H9 (cell line): ENCODE measurements around the gene PIRT. TPM values are rescaled to one million over a fixed set of nuclear protein-coding genes. Genes with fewer than 3 reads are reported as not detected.

Source experiments
- DNase-seq: peaks from one replicate; pipeline ENCODE4 v3.0.0-alpha.2; 2017
- H2AFZ ChIP-seq: one replicate; pipeline ENCODE4 v1.6.1; 2013; ENCODE audit warnings: mild to moderate bottlenecking, low read length, control low read depth, moderate library complexity
- H2AK5ac ChIP-seq: 2 replicates; pipeline ENCODE4 v1.6.1; 2013; ENCODE audit warnings: low read length, control low read depth, mixed read lengths; ENCODE audit not compliant: insufficient read length
- H2BK120ac ChIP-seq: one replicate; pipeline ENCODE4 v1.6.1; 2013; ENCODE audit warnings: low read depth, mild to moderate bottlenecking, low read length, control low read depth, inconsistent platforms; ENCODE audit not compliant: poor library complexity, severe bottlenecking
- H2BK12ac ChIP-seq: 2 replicates; pipeline ENCODE4 v1.6.1; 2013; ENCODE audit warnings: low read length, control low read depth, mixed read lengths, low read depth; ENCODE audit not compliant: insufficient read length
- H2BK15ac ChIP-seq: 2 replicates; pipeline ENCODE4 v1.6.1; 2013; ENCODE audit warnings: low read depth, low read length, control low read depth
- H2BK20ac ChIP-seq: one replicate; pipeline ENCODE4 v1.6.1; 2013; ENCODE audit warnings: low read depth, mild to moderate bottlenecking, low read length, control low read depth, inconsistent platforms; ENCODE audit not compliant: poor library complexity, severe bottlenecking
- H2BK5ac ChIP-seq: 2 replicates; pipeline ENCODE4 v1.6.1; 2013; ENCODE audit warnings: low read length, control low read depth, mixed read lengths; ENCODE audit not compliant: insufficient read length
- H3K14ac ChIP-seq: 2 replicates; pipeline ENCODE4 v1.6.1; 2013; ENCODE audit warnings: low read length, control low read depth; ENCODE audit not compliant: insufficient read depth
- H3K18ac ChIP-seq: 2 replicates; pipeline ENCODE4 v1.6.1; 2013; ENCODE audit warnings: low read depth, mild to moderate bottlenecking, mixed read lengths, low read length, control low read depth; ENCODE audit not compliant: insufficient read length
- H3K23ac ChIP-seq: 2 replicates; pipeline ENCODE4 v1.6.1; 2013; ENCODE audit warnings: low read length, control low read depth, mixed read lengths, low read depth; ENCODE audit not compliant: insufficient read length
- H3K23me2 ChIP-seq: 2 replicates; pipeline ENCODE4 v1.6.1; 2013; ENCODE audit warnings: low read depth, mild to moderate bottlenecking, mixed read lengths, low read length, control low read depth; ENCODE audit not compliant: insufficient read length, poor library complexity, severe bottlenecking
- H3K27ac ChIP-seq: 2 replicates; pipeline ENCODE4 v1.5.1; 2013; ENCODE audit warnings: low read length, control low read depth, mixed read lengths, low read depth; ENCODE audit not compliant: insufficient read length
- H3K27me3 ChIP-seq: 2 replicates; pipeline ENCODE4 v1.6.1; 2013; ENCODE audit warnings: low read length, control low read depth, inconsistent platforms; ENCODE audit not compliant: insufficient read depth
- H3K4ac ChIP-seq: 2 replicates; pipeline ENCODE4 v1.6.1; 2013; ENCODE audit warnings: low read depth, mild to moderate bottlenecking, control low read depth, inconsistent platforms, low read length, moderate library complexity
- H3K4me1 ChIP-seq: 2 replicates; pipeline ENCODE4 v1.6.1; 2013; ENCODE audit warnings: low read length, control low read depth, inconsistent platforms; ENCODE audit not compliant: insufficient read depth
- H3K4me2 ChIP-seq: 2 replicates; pipeline ENCODE4 v1.6.1; 2013; ENCODE audit warnings: low read length, control low read depth, mixed read lengths; ENCODE audit not compliant: insufficient read length, insufficient read depth
- H3K56ac ChIP-seq: 2 replicates; pipeline ENCODE4 v1.6.1; 2013; ENCODE audit warnings: low read depth, mild to moderate bottlenecking, mixed read lengths, low read length, control low read depth; ENCODE audit not compliant: insufficient read length
- H3K79me1 ChIP-seq: 2 replicates; pipeline ENCODE4 v1.6.1; 2013; ENCODE audit warnings: low read depth, mild to moderate bottlenecking, moderate library complexity, low read length, control low read depth, inconsistent platforms; ENCODE audit not compliant: insufficient read depth, poor library complexity, severe bottlenecking
- H3K79me2 ChIP-seq: 2 replicates; pipeline ENCODE4 v1.6.1; 2013; ENCODE audit warnings: low read length, control low read depth, inconsistent platforms; ENCODE audit not compliant: insufficient read depth
- H3K9ac ChIP-seq: 2 replicates; pipeline ENCODE4 v1.6.1; 2013; ENCODE audit warnings: low read length, control low read depth, mixed read lengths; ENCODE audit not compliant: insufficient read length; ENCODE audit errors: extremely low read depth
- H3K9me3 ChIP-seq: one replicate; pipeline ENCODE4 v1.6.1; 2013; ENCODE audit warnings: low read depth, low read length, inconsistent platforms; ENCODE audit not compliant: control insufficient read depth
- H3T11ph ChIP-seq: one replicate; pipeline ENCODE4 v1.6.1; 2013; ENCODE audit warnings: mild to moderate bottlenecking, low read length, control low read depth, inconsistent platforms
- H4K20me1 ChIP-seq: one replicate; pipeline ENCODE4 v1.6.1; 2013; ENCODE audit not compliant: control insufficient read depth, insufficient read length, insufficient read depth
- H4K5ac ChIP-seq: 2 replicates; pipeline ENCODE4 v1.6.1; 2013; ENCODE audit warnings: low read depth, mild to moderate bottlenecking, mixed read lengths, low read length, control low read depth; ENCODE audit not compliant: insufficient read length
- H4K8ac ChIP-seq: replicated peaks from 2 replicates; pipeline ENCODE4 v1.6.1; 2013; ENCODE audit warnings: low read length, control low read depth, mixed read lengths, low read depth; ENCODE audit not compliant: insufficient read length
- H4K91ac ChIP-seq: 2 replicates; pipeline ENCODE4 v1.6.1; 2013; ENCODE audit warnings: low read depth, mild to moderate bottlenecking, moderate library complexity, mixed read lengths, low read length, control low read depth; ENCODE audit not compliant: insufficient read length
- H3K27ac Mint-ChIP-seq, 3 experiments: 2 replicates in 2 of 3; 3 replicates in 1 of 3; pipeline ENCODE4 v1.8.0; 2020 to 2021; ENCODE audit warnings: mixed read lengths in 3 of 3, mild to moderate bottlenecking in 1 of 3, moderate library complexity in 1 of 3
- H3K27me3 Mint-ChIP-seq: 2 replicates; pipeline ENCODE4 v1.8.0; 2021; ENCODE audit warnings: low read depth, mild to moderate bottlenecking, moderate library complexity, mixed read lengths
- H3K36me3 Mint-ChIP-seq, 3 experiments: 2 replicates in 2 of 3; 3 replicates in 1 of 3; pipeline ENCODE4 v1.8.0; 2020 to 2021; ENCODE audit warnings: low read depth in 3 of 3, mixed read lengths in 3 of 3; ENCODE audit not compliant: insufficient read depth in 1 of 3
- H3K4me1 Mint-ChIP-seq, 2 experiments: 2 replicates each; pipeline ENCODE4 v1.8.0; 2020; ENCODE audit warnings: mixed read lengths in 2 of 2
- H3K4me3 Mint-ChIP-seq, 2 experiments: 2 replicates in 1 of 2; 3 replicates in 1 of 2; pipeline ENCODE4 v1.8.0; 2020 to 2021; ENCODE audit warnings: mild to moderate bottlenecking in 2 of 2, mixed read lengths in 2 of 2, moderate library complexity in 1 of 2
- H3K9me3 Mint-ChIP-seq, 2 experiments: 2 replicates in 1 of 2; 3 replicates in 1 of 2; pipeline ENCODE4 v1.8.0; 2020; ENCODE audit warnings: mild to moderate bottlenecking in 2 of 2, mixed read lengths in 2 of 2, moderate library complexity in 1 of 2
- CTCF ChIP-seq: fragments of 200-600 bp; sonication (generic); conservative IDR thresholded peaks from 3 replicates; pipeline ENCODE4 v1.8.0; 2021; ENCODE audit warnings: antibody characterized with exemption, mild to moderate bottlenecking
- WGBS: extraction: QIAGEN DNeasy Blood & Tissue Kit; methylation state at CpG from one replicate; pipeline ENCODE4 v1.1.7; 2013; ENCODE audit warnings: missing lambda C conversion rate, low lambda C conversion rate, mixed read lengths; ENCODE audit not compliant: insufficient read length; ENCODE audit errors: extremely low coverage; 5-methylcytosine and 5-hydroxymethylcytosine counted together
- total RNA-seq: library from RNA; stranded (reverse); gene quantifications from 2 replicates; pipeline ENCODE4 v1.2.1, GENCODE V29; 2021

PIRT gene
- total RNA-seq, 1 experiment from 2014 or later, result not detected

GRCh38 chr17:10824874-10825273 lies 13.0 kb downstream of the PIRT start:
- peaks cover 24% of the 10 kb centered on the region in 2 experiments for H3K4me1 Mint-ChIP-seq
- no peak for DNase-seq
- no CpG with 5 or more reads among the region's 7 CpGs for WGBS

More at GRCh38 chr17:10824874-10825273, 13.0 kb downstream of the PIRT start:
- H2BK120ac ChIP-seq, result no peak overlapping the region
- no peak overlapping the region for H4K91ac ChIP-seq
- no peaks in the 10 kb centered on the region for H3K23me2 ChIP-seq
- H4K5ac ChIP-seq, result no peak overlapping the region
- H3K9me3 Mint-ChIP-seq, result no peaks in the 10 kb centered on the region
- H2BK20ac ChIP-seq, result no peak overlapping the region
- no peak overlapping the region for H2BK12ac ChIP-seq
- no peak overlapping the region for H3K4me3 Mint-ChIP-seq
- no peaks in the 10 kb centered on the region for H3K27me3 ChIP-seq
- H3K14ac ChIP-seq, result no peak overlapping the region
- H4K20me1 ChIP-seq, result no peaks in the 10 kb centered on the region
- no peak overlapping the region for H3T11ph ChIP-seq
- no peak overlapping the region for H4K8ac ChIP-seq
- no peak overlapping the region for H2BK15ac ChIP-seq
- no peak overlapping the region for H3K9ac ChIP-seq
- H3K9me3 ChIP-seq, result no peaks in the 10 kb centered on the region
- no peak overlapping the region for H3K4me2 ChIP-seq
- no peak overlapping the region for H3K4ac ChIP-seq
- H3K27me3 Mint-ChIP-seq, result no peaks in the 10 kb centered on the region; the same call in none of the 2 replicates
- no peak overlapping the region for H2BK5ac ChIP-seq
- no peak overlapping the region for H3K18ac ChIP-seq
- no peak for TF ChIP-seq CTCF
- no peak overlapping the region for H3K27ac Mint-ChIP-seq
- no peak overlapping the region for H2AK5ac ChIP-seq
- no peak overlapping the region for H3K23ac ChIP-seq
- no peaks in the 10 kb centered on the region for H3K79me2 ChIP-seq
- no peak overlapping the region for H2AFZ ChIP-seq
- H3K36me3 Mint-ChIP-seq, result no peaks in the 10 kb centered on the region; a peak in 1 of 7 replicates
- no peak overlapping the region for H3K27ac ChIP-seq
- peaks cover 11% of the 10 kb centered on the region; the same call in 1 of the 2 replicates for H3K4me1 ChIP-seq
- H3K79me1 ChIP-seq, result no peaks in the 10 kb centered on the region
- H3K56ac ChIP-seq, result no peak overlapping the region
